K562 (cell line): ENCODE measurements around the gene GPR153. TPM values are rescaled to one million over a fixed set of nuclear protein-coding genes. Genes with fewer than 3 reads are reported as not detected.

Experiments used
- ASH1L ChIP-seq: fragments of 450-650 bp; IDR thresholded peaks from 2 replicates; pipeline ENCODE4 v1.6.1; 2018; ENCODE audit warnings: borderline replicate concordance, mild to moderate bottlenecking, low read depth; ENCODE audit not compliant: partially characterized antibody
- FIP1L1 ChIP-seq: fragments of 200-400 bp; formaldehyde crosslinking; IDR thresholded peaks from 2 replicates; pipeline ENCODE4 v1.6.1; 2018; ENCODE audit warnings: mild to moderate bottlenecking, low read depth, low read length; ENCODE audit not compliant: poor library complexity, severe bottlenecking
- FOXA3 ChIP-seq, 2 experiments: fragments of 450-650 bp in 1 of 2; sonication (generic) in 1 of 2; formaldehyde crosslinking; IDR thresholded peaks in 1 of 2; conservative IDR thresholded peaks in 1 of 2; 2 replicates each; pipeline versions ENCODE4 v1.4.0 to v1.8.0; 2020 to 2022; ENCODE audit warnings: mild to moderate bottlenecking in 2 of 2, missing genetic modification reagents in 1 of 2
- FOXP1 ChIP-seq: sonication (generic); formaldehyde crosslinking; IDR thresholded peaks from 2 replicates; pipeline ENCODE4 v1.8.0; 2022; ENCODE audit warnings: mild to moderate bottlenecking, missing genetic modification reagents
- GTF3C2 ChIP-seq: IDR thresholded peaks from 3 replicates; pipeline ENCODE4 v1.6.1; 2011; ENCODE audit warnings: borderline replicate concordance, mild to moderate bottlenecking, moderate library complexity; ENCODE audit not compliant: insufficient read length; ENCODE audit errors: extremely low read depth
- HEY1 ChIP-seq: fragments of 250-450 bp; sonication (Bioruptor Pico); IDR thresholded peaks from 2 replicates; pipeline ENCODE4 v1.5.0; 2020; ENCODE audit warnings: mild to moderate bottlenecking, moderate library complexity, borderline replicate concordance
- HNRNPUL1 ChIP-seq: fragments of 200-400 bp; formaldehyde crosslinking; IDR thresholded peaks from 2 replicates; pipeline ENCODE4 v1.6.1; 2017; ENCODE audit warnings: low read length
- MECOM ChIP-seq: fragments of 250-450 bp; sonication (Bioruptor Pico); IDR thresholded peaks from 2 replicates; pipeline ENCODE4 v1.8.0; 2022; ENCODE audit warnings: inconsistent platforms
- MNT ChIP-seq, 2 experiments: fragments of 450-650 bp; conservative IDR thresholded peaks; 2 replicates each; pipeline ENCODE4 v1.6.1; 2017; ENCODE audit warnings: mild to moderate bottlenecking in 2 of 2, moderate library complexity in 2 of 2
- SAP30 ChIP-seq: fragments of 200-600 bp; sonication (generic); IDR thresholded peaks from 2 replicates; pipeline ENCODE4 v1.6.1; 2012; ENCODE audit warnings: borderline replicate concordance, low read depth, mild to moderate bottlenecking, moderate library complexity, low read length, control low read depth, inconsistent platforms; ENCODE audit not compliant: insufficient read depth, poor library complexity, severe bottlenecking
- ZBTB33 ChIP-seq: sonication (generic); formaldehyde crosslinking; IDR thresholded peaks from 2 replicates; pipeline ENCODE4 v1.8.1; 2023; ENCODE audit warnings: mild to moderate bottlenecking, missing genetic modification reagents
- ZNF124 ChIP-seq: sonication (generic); formaldehyde crosslinking; IDR thresholded peaks from 2 replicates; pipeline ENCODE4 v1.8.1; 2022; ENCODE audit warnings: missing genetic modification reagents
- ZNF134 ChIP-seq: fragments of 250-450 bp; sonication (Bioruptor Pico); conservative IDR thresholded peaks from 2 replicates; pipeline ENCODE4 v1.4.0; 2020
- ZNF274 ChIP-seq: IDR thresholded peaks from 2 replicates; pipeline ENCODE4 v1.6.1; 2011; ENCODE audit warnings: low read depth, mild to moderate bottlenecking, low read length, moderate library complexity, borderline replicate concordance
- ZNF764 ChIP-seq: fragments of 250-450 bp; sonication (Bioruptor Pico); IDR thresholded peaks from 2 replicates; pipeline ENCODE4 v1.4.0; 2020; ENCODE audit warnings: low read depth, mild to moderate bottlenecking, moderate library complexity
- polyA plus RNA-seq, 8 experiments: library from polyadenylated mRNA; depleted of rRNA in 4 of 8; stranded (reverse) in 5 of 8; unstranded in 3 of 8; fragments of >200 nt; fragmentation: Nextera tagmentation in 2 of 8; fragmentation: Illumina TruSeq in 1 of 8; extraction: Ambion mirVana in 2 of 8; extraction: Trizol in 1 of 8; gene quantifications; 2 replicates each; pipeline versions ENCODE4 v1.2.1 to v1.2.3, GENCODE V29; 2011 to 2014; ENCODE audit warnings: inconsistent platforms in 1 of 8, missing spikeins in 1 of 8
- total RNA-seq, 7 experiments: library from RNA; depleted of rRNA in 6 of 7; stranded (reverse); fragments of >200 nt in 6 of 7; fragmentation: Illumina TruSeq in 2 of 7; extraction: Trizol in 2 of 7; gene quantifications; 2 replicates each; pipeline versions ENCODE4 v1.2.1 to v1.2.3, GENCODE V29; 2011 to 2021; ENCODE audit warnings: low replicate concordance in 1 of 7
- TF ChIP-seq, protein P1 (sequence below): fragments of 250-450 bp; sonication (Bioruptor Pico); IDR thresholded peaks from 2 replicates; pipeline ENCODE4 v1.5.0; 2020; ENCODE audit warnings: mild to moderate bottlenecking

Gene GPR153
- total and polyA plus RNA-seq, 9 of the 15 experiments (the other 6 are each of a cell fraction or from before 2014, with no cell fraction given), result 0.01 to 1.5 (median 0.51) TPM

- TF ChIP-seq, protein P1, sequence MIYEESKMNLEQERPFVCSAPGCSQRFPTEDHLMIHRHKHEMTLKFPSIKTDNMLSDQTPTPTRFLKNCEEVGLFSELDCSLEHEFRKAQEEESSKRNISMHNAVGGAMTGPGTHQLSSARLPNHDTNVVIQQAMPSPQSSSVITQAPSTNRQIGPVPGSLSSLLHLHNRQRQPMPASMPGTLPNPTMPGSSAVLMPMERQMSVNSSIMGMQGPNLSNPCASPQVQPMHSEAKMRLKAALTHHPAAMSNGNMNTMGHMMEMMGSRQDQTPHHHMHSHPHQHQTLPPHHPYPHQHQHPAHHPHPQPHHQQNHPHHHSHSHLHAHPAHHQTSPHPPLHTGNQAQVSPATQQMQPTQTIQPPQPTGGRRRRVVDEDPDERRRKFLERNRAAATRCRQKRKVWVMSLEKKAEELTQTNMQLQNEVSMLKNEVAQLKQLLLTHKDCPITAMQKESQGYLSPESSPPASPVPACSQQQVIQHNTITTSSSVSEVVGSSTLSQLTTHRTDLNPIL, result no peak
- TF ChIP-seq ZBTB33, result peak; percentile 84
- TF ChIP-seq MNT (conservative IDR thresholded peaks at IDR 0.05), result peak; percentile 61 to 70
- no peak for TF ChIP-seq HEY1 (CRISPR knock-in tag)
- peak; percentile 71; the same call in 1 of the 2 replicates for TF ChIP-seq FOXP1 (CRISPR knock-in tag)
- TF ChIP-seq GTF3C2, result no peak
- TF ChIP-seq MECOM (CRISPR knock-in tag), result peak; percentile 36; the same call in 1 of the 2 replicates
- no peak for TF ChIP-seq ZNF134
- no peak for TF ChIP-seq ZNF764 (CRISPR knock-in tag)
- TF ChIP-seq HNRNPUL1, result no peak
- TF ChIP-seq ZNF124 (CRISPR knock-in tag), result no peak; the same call in 1 of the 2 replicates
- TF ChIP-seq FIP1L1, result peak; percentile 30
- TF ChIP-seq ZNF274, result no peak
- TF ChIP-seq ASH1L, result no peak
- no peak for TF ChIP-seq SAP30
- peak in 1 of 2 experiments; percentile 28; a peak in 2 of 4 replicates for TF ChIP-seq FOXA3 (CRISPR knock-in tag; conservative IDR thresholded peaks at IDR 0.05 in 1 of 2, IDR thresholded peaks at IDR 0.05 in 1 of 2)
Measured at GRCh38 chr1:6208723-6209660, 51.9 kb downstream of the GPR153 start (continued).
